Activated naive CD4-positive, alpha-beta T cell (primary cell): ENCODE results near the gene SPTSSB.

Experiments used
- DNase-seq, 4 experiments: peaks; one replicate each; lab custom pipeline; 2025; lab: John Stamatoyannopoulos, UW

SPTSSB gene

GRCh38 chr3:161371441-161372320, at the start of gene SPTSSB:
Gene SPTSSB, minus strand, starts transcription at chr3:161371517. Its CDS starts 25,194 bp downstream, at chr3:161346323.
- peak in 2 of 4 experiments; percentile 10 to 39 for DNase-seq

- DNase-seq: no peak
These were observed 49.4 kb upstream of the SPTSSB start for GRCh38 chr3:161420746-161421145.

- DNase-seq: no peak
These were observed 48.4 kb upstream of the SPTSSB start for GRCh38 chr3:161419555-161420333.

GRCh38 chr3:161415506-161416231, 44.4 kb upstream of the SPTSSB start:
- DNase-seq: no peak

- DNase-seq: no peak
These were observed 43.6 kb upstream of the SPTSSB start for GRCh38 chr3:161414907-161415306.

GRCh38 chr3:161413855-161414210, 42.5 kb upstream of the SPTSSB start:
- DNase-seq: no peak

- no peak for DNase-seq
These were observed 42.0 kb upstream of the SPTSSB start for GRCh38 chr3:161413127-161413854.

- no peak for DNase-seq
These were observed 40.8 kb upstream of the SPTSSB start for GRCh38 chr3:161412123-161412522.

- no peak for DNase-seq
These were observed 38.5 kb upstream of the SPTSSB start for GRCh38 chr3:161409858-161410257.

GRCh38 chr3:161409069-161409468, 37.8 kb upstream of the SPTSSB start:
- DNase-seq: peak in 1 of 4 experiments; percentile 3

GRCh38 chr3:161406594-161407555, 35.6 kb upstream of the SPTSSB start:
- DNase-seq: no peak

- DNase-seq: no peak
These were observed 34.5 kb upstream of the SPTSSB start for GRCh38 chr3:161405836-161406235.

GRCh38 chr3:161405087-161405486, 33.8 kb upstream of the SPTSSB start:
- DNase-seq: no peak

GRCh38 chr3:161403251-161403650, 31.9 kb upstream of the SPTSSB start:
- no peak for DNase-seq

- DNase-seq: no peak
These were observed 30.1 kb upstream of the SPTSSB start for GRCh38 chr3:161401389-161401788.

GRCh38 chr3:161400650-161401049, 29.3 kb upstream of the SPTSSB start:
- DNase-seq: no peak

GRCh38 chr3:161395115-161396012, 24.0 kb upstream of the SPTSSB start:
- no peak for DNase-seq

GRCh38 chr3:161393803-161394202, 22.5 kb upstream of the SPTSSB start:
- no peak for DNase-seq

- no peak for DNase-seq
These were observed 22.0 kb upstream of the SPTSSB start for GRCh38 chr3:161393310-161393709.
